Liver (tissue), 3 donors: ENCODE results near the gene CEP120.
"Not testable (repeated sequence)": the region's sequence is repeated elsewhere in the genome, so short reads cannot be mapped to it uniquely, and the experiment has no call there.

ENCODE experiments used
- EGR1 ChIP-seq, 2 donors: IDR thresholded peaks; 2 replicates each; pipeline ENCODE4 v1.6.1; 2016 to 2018; ENCODE audit warnings: antibody characterized with exemption in 2 of 2, low read depth in 2 of 2
- GABPA ChIP-seq, 2 donors: IDR thresholded peaks in 1 of 2; conservative IDR thresholded peaks in 1 of 2; 2 replicates each; pipeline ENCODE4 v1.6.1; 2016; ENCODE audit warnings: antibody characterized with exemption in 2 of 2, mild to moderate bottlenecking in 1 of 2, moderate library complexity in 1 of 2
- JUND ChIP-seq, 2 donors: IDR thresholded peaks; 2 replicates each; pipeline ENCODE4 v1.6.1; 2016; ENCODE audit warnings: antibody characterized with exemption in 2 of 2
- YY1 ChIP-seq: IDR thresholded peaks from 2 replicates; pipeline ENCODE4 v1.6.1; 2016; ENCODE audit warnings: antibody characterized with exemption, mild to moderate bottlenecking
- TF ChIP-seq, protein P1 (sequence below): fragments of 150-350 bp; IDR thresholded peaks from 2 replicates; pipeline ENCODE4 v1.5.1; 2017; ENCODE audit warnings: improper control_type of control experiment, low read depth, low read length; ENCODE audit not compliant: missing input control
- donor health status: healthy.
- donor health status: healthy.

DNA sequence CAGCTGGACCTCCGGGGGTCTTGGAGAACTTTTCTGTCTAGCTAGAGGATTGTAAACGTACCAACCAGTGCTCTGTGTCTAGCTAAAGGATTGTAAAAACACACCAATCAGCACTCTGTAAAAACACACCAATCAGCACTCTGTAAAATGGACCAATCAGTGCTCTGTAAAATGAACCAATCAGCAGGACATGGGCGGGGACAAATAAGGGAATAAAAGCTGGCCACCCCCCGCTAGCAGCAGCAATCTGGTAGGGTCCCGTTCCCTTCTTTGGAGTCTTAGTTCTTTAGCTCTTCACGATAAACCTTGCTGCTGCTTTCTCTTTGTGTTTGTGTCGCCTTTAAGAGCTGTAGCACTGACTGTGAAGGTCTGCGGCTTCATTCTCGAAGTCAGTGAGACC, 114.8 kb downstream of the CEP120 start:
- TF ChIP-seq, protein P1, sequence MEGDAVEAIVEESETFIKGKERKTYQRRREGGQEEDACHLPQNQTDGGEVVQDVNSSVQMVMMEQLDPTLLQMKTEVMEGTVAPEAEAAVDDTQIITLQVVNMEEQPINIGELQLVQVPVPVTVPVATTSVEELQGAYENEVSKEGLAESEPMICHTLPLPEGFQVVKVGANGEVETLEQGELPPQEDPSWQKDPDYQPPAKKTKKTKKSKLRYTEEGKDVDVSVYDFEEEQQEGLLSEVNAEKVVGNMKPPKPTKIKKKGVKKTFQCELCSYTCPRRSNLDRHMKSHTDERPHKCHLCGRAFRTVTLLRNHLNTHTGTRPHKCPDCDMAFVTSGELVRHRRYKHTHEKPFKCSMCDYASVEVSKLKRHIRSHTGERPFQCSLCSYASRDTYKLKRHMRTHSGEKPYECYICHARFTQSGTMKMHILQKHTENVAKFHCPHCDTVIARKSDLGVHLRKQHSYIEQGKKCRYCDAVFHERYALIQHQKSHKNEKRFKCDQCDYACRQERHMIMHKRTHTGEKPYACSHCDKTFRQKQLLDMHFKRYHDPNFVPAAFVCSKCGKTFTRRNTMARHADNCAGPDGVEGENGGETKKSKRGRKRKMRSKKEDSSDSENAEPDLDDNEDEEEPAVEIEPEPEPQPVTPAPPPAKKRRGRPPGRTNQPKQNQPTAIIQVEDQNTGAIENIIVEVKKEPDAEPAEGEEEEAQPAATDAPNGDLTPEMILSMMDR = not testable (repeated sequence)
- not testable (repeated sequence) for TF ChIP-seq GABPA (IDR thresholded peaks at IDR 0.05 in 1 of 2, conservative IDR thresholded peaks at IDR 0.05 in 1 of 2); EGR1 (IDR thresholded peaks at IDR 0.05; ENCODE audit: low read depth in 2 of 2); YY1; JUND (IDR thresholded peaks at IDR 0.05)
